GM19395 (cell line): ENCODE data around the gene TANK.
"Not testable (repeated sequence)": the region's sequence is repeated elsewhere in the genome, so short reads cannot be mapped to it uniquely, and the experiment has no call there.

Experiments
- ATAC-seq: cut with Tn5 transposase; IDR thresholded peaks from one replicate; pipeline ENCODE4 v1.9.1; 2021; ENCODE audit warnings: mild to moderate bottlenecking, moderate library complexity; ENCODE audit not compliant: unreplicated experiment

Gene TANK

GRCh38 chr2:161160226-161161073 is at the start of gene TANK:
TSS of gene TANK (plus strand) at chr2:161160428. CDS start at chr2:161179663, 19,235 bp downstream.
- ATAC-seq: peak; percentile 87

- ATAC-seq: no peak
These were observed 48.7 kb upstream of the TANK start for GRCh38 chr2:161111531-161111930.

- ATAC-seq: no peak
These were observed 47.3 kb upstream of the TANK start for GRCh38 chr2:161112908-161113307.

GRCh38 chr2:161113693-161114575 is 46.3 kb upstream of the TANK start:
- ATAC-seq: no peak

GRCh38 chr2:161115205-161115604 is 45.0 kb upstream of the TANK start:
- ATAC-seq: no peak

- no peak for ATAC-seq
These were observed 44.4 kb upstream of the TANK start for GRCh38 chr2:161115605-161116380.

- no peak for ATAC-seq
These were observed 43.7 kb upstream of the TANK start for GRCh38 chr2:161116509-161116908.

GRCh38 chr2:161117506-161117905 is 42.7 kb upstream of the TANK start:
- ATAC-seq: no peak

GRCh38 chr2:161118722-161119121 is 41.5 kb upstream of the TANK start:
- ATAC-seq: peak; percentile 41

- no peak for ATAC-seq
These were observed 40.7 kb upstream of the TANK start for GRCh38 chr2:161119483-161119882.

GRCh38 chr2:161120775-161121174 is 39.5 kb upstream of the TANK start:
- no peak for ATAC-seq

GRCh38 chr2:161121622-161122021 is 38.6 kb upstream of the TANK start:
- no peak for ATAC-seq

- peak; percentile 63 for ATAC-seq
These were observed 37.3 kb upstream of the TANK start for GRCh38 chr2:161122772-161123530.

- no peak for ATAC-seq
These were observed 36.6 kb upstream of the TANK start for GRCh38 chr2:161123531-161124030.

- no peak for ATAC-seq
These were observed 36.0 kb upstream of the TANK start for GRCh38 chr2:161124201-161124600.

- ATAC-seq: no peak
These were observed 31.3 kb upstream of the TANK start for GRCh38 chr2:161128885-161129284.

- no peak for ATAC-seq
These were observed 29.9 kb upstream of the TANK start for GRCh38 chr2:161130354-161130753.

GRCh38 chr2:161131074-161131680 is 29.1 kb upstream of the TANK start:
- ATAC-seq: no peak

- no peak for ATAC-seq
These were observed 28.4 kb upstream of the TANK start for GRCh38 chr2:161131804-161132203.

- not testable (repeated sequence) for ATAC-seq
These were observed 27.8 kb upstream of the TANK start for GRCh38 chr2:161132384-161132783.
